ENCODE measurements around the gene CYP20A1. TPM values are rescaled to one million over a fixed set of nuclear protein-coding genes. Genes with fewer than 3 reads are reported as not detected.

CYP20A1 gene
- total and polyA plus RNA-seq, 9 of the 15 experiments (the other 6 are each of a cell fraction or from before 2014, with no cell fraction given): 10.3 to 31.7 (median 12.4) TPM

DNA sequence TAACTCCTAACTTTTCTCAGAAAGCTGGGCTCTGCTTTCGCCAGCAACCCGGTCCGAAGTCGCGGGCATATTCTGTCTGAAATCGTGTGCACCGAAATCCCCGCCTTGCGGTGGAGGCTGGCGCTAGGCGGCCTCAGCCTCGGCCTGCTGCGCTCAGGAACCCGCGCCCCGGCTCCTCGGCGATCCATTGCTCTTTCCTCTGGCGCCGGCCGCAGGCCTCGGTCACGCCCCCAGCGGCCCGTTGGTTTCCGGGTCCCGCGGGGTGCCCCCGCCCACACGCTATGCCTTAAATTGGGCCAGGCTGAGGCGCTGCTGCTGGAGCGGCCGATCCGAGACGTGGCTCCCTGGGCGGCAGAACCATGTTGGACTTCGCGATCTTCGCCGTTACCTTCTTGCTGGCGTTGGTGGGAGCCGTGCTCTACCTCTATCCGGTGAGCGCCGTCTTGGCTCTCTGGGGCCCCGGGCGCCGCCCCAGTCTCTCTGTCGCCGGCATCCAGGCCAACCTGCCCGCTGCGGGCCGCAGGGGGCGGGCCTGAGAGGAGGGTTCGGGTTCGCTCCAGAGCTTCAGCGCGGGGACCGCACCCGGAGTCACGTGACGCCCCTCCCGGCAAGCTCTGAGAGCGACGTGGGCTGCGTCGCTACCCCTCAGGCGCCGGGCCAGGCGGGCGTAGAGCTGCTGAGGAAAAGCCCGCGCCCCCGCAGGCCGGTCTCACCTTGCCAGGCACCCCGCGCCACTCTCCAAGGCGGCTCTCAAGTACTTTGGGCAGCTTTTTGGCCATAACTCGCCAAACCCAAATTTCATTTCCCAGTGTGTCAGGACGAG lies at the start of gene CYP20A1 (continued):
- TF ChIP-seq, protein P1, sequence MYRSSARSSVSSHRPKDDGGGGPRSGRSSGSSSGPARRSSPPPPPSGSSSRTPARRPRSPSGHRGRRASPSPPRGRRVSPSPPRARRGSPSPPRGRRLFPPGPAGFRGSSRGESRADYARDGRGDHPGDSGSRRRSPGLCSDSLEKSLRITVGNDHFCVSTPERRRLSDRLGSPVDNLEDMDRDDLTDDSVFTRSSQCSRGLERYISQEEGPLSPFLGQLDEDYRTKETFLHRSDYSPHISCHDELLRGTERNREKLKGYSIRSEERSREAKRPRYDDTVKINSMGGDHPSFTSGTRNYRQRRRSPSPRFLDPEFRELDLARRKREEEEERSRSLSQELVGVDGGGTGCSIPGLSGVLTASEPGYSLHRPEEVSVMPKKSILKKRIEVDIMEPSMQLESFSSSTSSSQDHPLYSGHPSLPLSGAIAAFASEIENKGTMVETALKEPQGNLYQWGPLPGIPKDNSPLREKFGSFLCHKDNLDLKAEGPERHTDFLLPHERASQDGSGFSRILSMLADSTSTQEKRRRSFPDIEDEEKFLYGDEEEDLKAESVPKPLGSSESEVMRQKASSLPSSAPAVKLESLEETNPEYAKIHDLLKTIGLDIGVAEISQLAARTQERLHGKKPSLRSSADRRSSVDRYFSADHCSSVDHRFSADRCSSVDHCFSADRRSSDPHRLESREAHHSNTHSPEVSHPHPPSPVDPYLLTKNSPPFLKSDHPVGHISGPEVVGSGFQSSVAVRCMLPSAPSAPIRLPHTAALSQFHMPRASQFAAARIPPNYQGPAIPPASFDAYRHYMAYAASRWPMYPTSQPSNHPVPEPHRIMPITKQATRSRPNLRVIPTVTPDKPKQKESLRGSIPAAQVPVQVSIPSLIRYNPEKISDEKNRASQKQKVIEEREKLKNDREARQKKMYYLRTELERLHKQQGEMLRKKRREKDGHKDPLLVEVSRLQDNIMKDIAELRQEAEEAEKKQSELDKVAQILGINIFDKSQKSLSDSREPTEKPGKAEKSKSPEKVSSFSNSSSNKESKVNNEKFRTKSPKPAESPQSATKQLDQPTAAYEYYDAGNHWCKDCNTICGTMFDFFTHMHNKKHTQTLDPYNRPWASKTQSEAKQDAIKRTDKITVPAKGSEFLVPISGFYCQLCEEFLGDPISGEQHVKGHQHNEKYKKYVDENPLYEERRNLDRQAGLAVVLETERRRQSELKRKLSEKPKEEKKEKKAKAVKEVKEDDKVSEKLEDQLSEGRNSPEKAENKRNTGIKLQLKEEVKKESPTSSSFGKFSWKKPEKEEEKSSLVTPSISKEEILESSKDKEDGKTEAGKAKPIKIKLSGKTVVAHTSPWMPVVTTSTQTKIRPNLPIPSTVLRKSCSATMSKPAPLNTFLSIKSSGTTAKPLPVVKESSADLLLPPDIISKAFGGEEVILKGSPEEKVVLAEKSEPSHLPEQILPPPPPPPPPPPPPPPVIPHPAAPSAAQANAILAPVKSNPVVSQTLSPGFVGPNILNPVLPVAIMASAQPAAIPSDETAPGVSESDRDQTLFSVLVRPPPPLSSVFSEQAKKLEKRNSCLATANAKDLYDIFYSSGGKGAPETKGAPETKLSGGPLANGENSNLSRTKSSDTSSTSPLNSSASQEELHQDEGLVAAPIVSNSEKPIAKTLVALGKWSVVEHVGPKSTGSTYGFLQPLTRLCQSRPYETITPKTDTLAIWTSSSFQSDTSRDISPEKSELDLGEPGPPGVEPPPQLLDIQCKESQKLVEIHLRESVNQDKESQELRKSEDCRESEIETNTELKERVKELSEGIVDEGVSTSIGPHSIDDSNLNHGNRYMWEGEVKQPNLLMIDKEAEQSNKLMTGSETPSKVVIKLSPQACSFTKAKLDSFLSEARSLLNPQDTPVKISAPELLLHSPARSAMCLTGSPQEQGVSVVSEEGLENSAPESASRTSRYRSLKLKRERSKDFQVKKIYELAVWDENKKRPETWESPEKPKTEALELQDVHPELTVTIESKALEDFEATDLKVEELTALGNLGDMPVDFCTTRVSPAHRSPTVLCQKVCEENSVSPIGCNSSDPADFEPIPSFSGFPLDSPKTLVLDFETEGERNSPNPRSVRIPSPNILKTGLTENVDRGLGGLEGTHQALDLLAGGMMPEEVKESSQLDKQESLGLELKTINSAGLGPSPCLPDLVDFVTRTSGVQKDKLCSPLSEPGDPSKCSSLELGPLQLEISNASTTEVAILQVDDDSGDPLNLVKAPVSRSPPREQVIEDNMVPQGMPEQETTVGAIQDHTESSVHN (IDR thresholded peaks at IDR 0.05; ENCODE audit: borderline replicate concordance in 1 of 2, low read depth in 1 of 2): no peak
- peak; percentile 93 for TF ChIP-seq SP1 (CRISPR knock-in tag; IDR thresholded peaks at IDR 0.05)
- no peak for TF ChIP-seq PTTG1 (tag; IDR thresholded peaks at IDR 0.05; ENCODE audit: low read depth)
- TF ChIP-seq POLR2A (conservative IDR thresholded peaks at IDR 0.05): peak; percentile 97
- TF ChIP-seq, protein P2, sequence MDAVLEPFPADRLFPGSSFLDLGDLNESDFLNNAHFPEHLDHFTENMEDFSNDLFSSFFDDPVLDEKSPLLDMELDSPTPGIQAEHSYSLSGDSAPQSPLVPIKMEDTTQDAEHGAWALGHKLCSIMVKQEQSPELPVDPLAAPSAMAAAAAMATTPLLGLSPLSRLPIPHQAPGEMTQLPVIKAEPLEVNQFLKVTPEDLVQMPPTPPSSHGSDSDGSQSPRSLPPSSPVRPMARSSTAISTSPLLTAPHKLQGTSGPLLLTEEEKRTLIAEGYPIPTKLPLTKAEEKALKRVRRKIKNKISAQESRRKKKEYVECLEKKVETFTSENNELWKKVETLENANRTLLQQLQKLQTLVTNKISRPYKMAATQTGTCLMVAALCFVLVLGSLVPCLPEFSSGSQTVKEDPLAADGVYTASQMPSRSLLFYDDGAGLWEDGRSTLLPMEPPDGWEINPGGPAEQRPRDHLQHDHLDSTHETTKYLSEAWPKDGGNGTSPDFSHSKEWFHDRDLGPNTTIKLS (IDR thresholded peaks at IDR 0.05; ENCODE audit: borderline replicate concordance, low read depth): peak; percentile 98
- TF ChIP-seq NONO (IDR thresholded peaks at IDR 0.05; ENCODE audit: low read depth in 2 of 2, low read length in 1 of 2): peak in 1 of 2 experiments; percentile 68; a peak in 2 of 4 replicates
- no peak for TF ChIP-seq BCL6 (CRISPR knock-in tag; IDR thresholded peaks at IDR 0.05)
- TF ChIP-seq MTA3 (IDR thresholded peaks at IDR 0.05; ENCODE audit: borderline replicate concordance): peak; percentile 95
- TF ChIP-seq PRMT5 (CRISPR knock-in tag; IDR thresholded peaks at IDR 0.05): no peak
- TF ChIP-seq ZNF408 (CRISPR knock-in tag; IDR thresholded peaks at IDR 0.05; ENCODE audit: low read depth): no peak
- TF ChIP-seq, protein P3, sequence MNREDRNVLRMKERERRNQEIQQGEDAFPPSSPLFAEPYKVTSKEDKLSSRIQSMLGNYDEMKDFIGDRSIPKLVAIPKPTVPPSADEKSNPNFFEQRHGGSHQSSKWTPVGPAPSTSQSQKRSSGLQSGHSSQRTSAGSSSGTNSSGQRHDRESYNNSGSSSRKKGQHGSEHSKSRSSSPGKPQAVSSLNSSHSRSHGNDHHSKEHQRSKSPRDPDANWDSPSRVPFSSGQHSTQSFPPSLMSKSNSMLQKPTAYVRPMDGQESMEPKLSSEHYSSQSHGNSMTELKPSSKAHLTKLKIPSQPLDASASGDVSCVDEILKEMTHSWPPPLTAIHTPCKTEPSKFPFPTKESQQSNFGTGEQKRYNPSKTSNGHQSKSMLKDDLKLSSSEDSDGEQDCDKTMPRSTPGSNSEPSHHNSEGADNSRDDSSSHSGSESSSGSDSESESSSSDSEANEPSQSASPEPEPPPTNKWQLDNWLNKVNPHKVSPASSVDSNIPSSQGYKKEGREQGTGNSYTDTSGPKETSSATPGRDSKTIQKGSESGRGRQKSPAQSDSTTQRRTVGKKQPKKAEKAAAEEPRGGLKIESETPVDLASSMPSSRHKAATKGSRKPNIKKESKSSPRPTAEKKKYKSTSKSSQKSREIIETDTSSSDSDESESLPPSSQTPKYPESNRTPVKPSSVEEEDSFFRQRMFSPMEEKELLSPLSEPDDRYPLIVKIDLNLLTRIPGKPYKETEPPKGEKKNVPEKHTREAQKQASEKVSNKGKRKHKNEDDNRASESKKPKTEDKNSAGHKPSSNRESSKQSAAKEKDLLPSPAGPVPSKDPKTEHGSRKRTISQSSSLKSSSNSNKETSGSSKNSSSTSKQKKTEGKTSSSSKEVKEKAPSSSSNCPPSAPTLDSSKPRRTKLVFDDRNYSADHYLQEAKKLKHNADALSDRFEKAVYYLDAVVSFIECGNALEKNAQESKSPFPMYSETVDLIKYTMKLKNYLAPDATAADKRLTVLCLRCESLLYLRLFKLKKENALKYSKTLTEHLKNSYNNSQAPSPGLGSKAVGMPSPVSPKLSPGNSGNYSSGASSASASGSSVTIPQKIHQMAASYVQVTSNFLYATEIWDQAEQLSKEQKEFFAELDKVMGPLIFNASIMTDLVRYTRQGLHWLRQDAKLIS (CRISPR knock-in tag; IDR thresholded peaks at IDR 0.05): peak; percentile 85; the same call in 1 of the 2 replicates
- TF ChIP-seq ATF7 (IDR thresholded peaks at IDR 0.05): peak; percentile 71
- TF ChIP-seq DIDO1 (tag; IDR thresholded peaks at IDR 0.05; ENCODE audit: low read depth): no peak
- TF ChIP-seq ARNT (IDR thresholded peaks at IDR 0.05): no peak

All from K562 (cell line).